TTC549 (cell line): ENCODE results near the gene CD48.
A peak's percentile ranks its signal among the peaks of the same experiment; 100 is the strongest.
"Not testable (repeated sequence)": the region's sequence is repeated elsewhere in the genome, so short reads cannot be mapped to it uniquely, and the experiment has no call there.

ENCODE experiments used
- FAIRE-seq: peaks from 2 replicates; lab custom pipeline; 2012; peaks lifted over from hg19 to GRCh38; lab: Jason Lieb, UNC

CD48 gene

GRCh38 chr1:160712525-160713080, 981 bp upstream of the CD48 start:
- FAIRE-seq, result not testable (repeated sequence)

- no peak for FAIRE-seq
These were observed 383 bp downstream of the CD48 start for GRCh38 chr1:160711276-160711601.

- no peak for FAIRE-seq
These were observed 937 bp downstream of the CD48 start for GRCh38 chr1:160710517-160711252.

- no peak for FAIRE-seq
These were observed 1.9 kb downstream of the CD48 start for GRCh38 chr1:160709715-160710114.

- no peak for FAIRE-seq
These were observed 2.8 kb downstream of the CD48 start for GRCh38 chr1:160708801-160709200.

- FAIRE-seq, result no peak
These were observed 3.5 kb downstream of the CD48 start for GRCh38 chr1:160708118-160708517.

GRCh38 chr1:160707236-160708064, 4.2 kb downstream of the CD48 start:
- no peak for FAIRE-seq

GRCh38 chr1:160706526-160707235, 4.9 kb downstream of the CD48 start:
- no peak for FAIRE-seq

- no peak for FAIRE-seq
These were observed 5.9 kb downstream of the CD48 start for GRCh38 chr1:160705742-160706141.

- not testable (repeated sequence) for FAIRE-seq
These were observed 6.4 kb downstream of the CD48 start for GRCh38 chr1:160705212-160705621.

- FAIRE-seq, result no peak
These were observed 7.4 kb downstream of the CD48 start for GRCh38 chr1:160704250-160704649.

- FAIRE-seq, result no peak
These were observed 9.5 kb downstream of the CD48 start for GRCh38 chr1:160702100-160702499.

GRCh38 chr1:160692390-160692789, 19.2 kb downstream of the CD48 start:
- not testable (repeated sequence) for FAIRE-seq

- FAIRE-seq, result no peak
These were observed 26.4 kb downstream of the CD48 start for GRCh38 chr1:160685266-160685665.

GRCh38 chr1:160682983-160683865, 28.4 kb downstream of the CD48 start:
- no peak for FAIRE-seq

- no peak for FAIRE-seq
These were observed 29.8 kb downstream of the CD48 start for GRCh38 chr1:160681891-160682140.

- FAIRE-seq, result peak; percentile 82
These were observed 30.3 kb downstream of the CD48 start for GRCh38 chr1:160681066-160681890.

GRCh38 chr1:160680399-160680798, 31.2 kb downstream of the CD48 start:
- FAIRE-seq, result no peak

- no peak for FAIRE-seq
These were observed 31.7 kb downstream of the CD48 start for GRCh38 chr1:160679893-160680292.

GRCh38 chr1:160676869-160677597, 34.6 kb downstream of the CD48 start:
- no peak for FAIRE-seq
